Left renal pelvis (tissue), 4 donors: ENCODE data around the gene BMP4. TPM values are rescaled to one million over a fixed set of nuclear protein-coding genes. Genes with fewer than 3 reads are reported as not detected.
"Not testable (repeated sequence)": the region's sequence is repeated elsewhere in the genome, so short reads cannot be mapped to it uniquely, and the experiment has no call there.

ENCODE experiments used
- DNase-seq, 4 donors: peaks; one replicate each; pipeline ENCODE4 v3.0.0-alpha.2; 2013; ENCODE audit warnings: low read depth in 4 of 4, low spot score in 3 of 4
- polyA plus RNA-seq, 4 donors: library from polyadenylated mRNA; unstranded; fragments of 120-200 nt; gene quantifications; one replicate each; pipeline ENCODE4 v1.2.1, GENCODE V29; 2013; ENCODE audit not compliant: insufficient read length in 4 of 4

The BMP4 gene
- polyA plus RNA-seq: 10 to 100 TPM; 13.6 to 48.8 (median 41.7) TPM

- peak in 2 of 4 donors; percentile 65 to 77 for DNase-seq
These were observed at the start of gene BMP4 for GRCh38 chr14:53956427-53957201. TSS of gene BMP4 (minus strand) at chr14:53956825. CDS start at chr14:53952222, 4,603 bp downstream.

- DNase-seq: no peak
These were observed 46.4 kb upstream of the BMP4 start for GRCh38 chr14:54003064-54003463.

GRCh38 chr14:54002653-54003052, 46.0 kb upstream of the BMP4 start:
- DNase-seq: no peak

- no peak for DNase-seq
These were observed 44.7 kb upstream of the BMP4 start for GRCh38 chr14:54001189-54001878.

GRCh38 chr14:54000341-54000811, 43.8 kb upstream of the BMP4 start:
- no peak for DNase-seq

DNA sequence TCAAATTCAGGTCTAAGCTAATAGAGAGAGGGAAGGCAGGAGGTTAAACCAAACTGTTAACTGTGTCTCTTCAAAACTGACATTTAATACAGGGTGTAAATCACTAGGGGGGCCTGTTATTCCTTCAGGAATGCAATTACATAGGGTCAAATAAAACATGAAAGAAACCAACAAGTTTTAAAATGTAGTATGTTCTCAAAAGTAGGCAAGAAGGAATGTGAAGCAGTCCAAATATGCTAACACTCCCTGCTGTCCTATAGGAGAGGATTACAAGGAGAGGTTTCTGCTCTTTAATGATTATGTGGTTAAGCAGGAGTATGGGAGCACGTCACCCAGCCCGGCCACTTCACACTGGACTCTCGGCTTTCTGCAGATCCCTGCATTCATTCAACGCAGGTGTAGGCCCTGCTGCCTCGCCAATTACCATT, 42.5 kb upstream of the BMP4 start:
- peak in 2 of 4 donors; percentile 10 to 22 for DNase-seq

DNA sequence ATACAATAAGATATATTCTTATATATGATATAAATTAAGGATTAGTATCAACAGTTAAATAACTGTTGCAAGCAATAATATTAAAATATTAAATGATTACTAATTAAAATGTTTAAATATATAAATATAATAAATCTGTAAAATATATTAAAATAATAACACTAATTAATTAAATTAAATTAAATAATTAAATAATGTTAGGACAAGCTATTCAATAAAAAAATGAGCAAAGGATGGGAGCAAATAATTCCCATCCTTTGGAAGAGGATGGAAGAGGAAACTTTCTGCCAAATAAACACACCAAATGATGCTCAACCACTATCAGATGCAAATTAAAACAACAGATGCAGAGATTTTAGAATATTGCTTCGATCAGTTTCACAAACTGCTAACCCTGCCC, 39.4 kb upstream of the BMP4 start:
- DNase-seq: no peak

DNA sequence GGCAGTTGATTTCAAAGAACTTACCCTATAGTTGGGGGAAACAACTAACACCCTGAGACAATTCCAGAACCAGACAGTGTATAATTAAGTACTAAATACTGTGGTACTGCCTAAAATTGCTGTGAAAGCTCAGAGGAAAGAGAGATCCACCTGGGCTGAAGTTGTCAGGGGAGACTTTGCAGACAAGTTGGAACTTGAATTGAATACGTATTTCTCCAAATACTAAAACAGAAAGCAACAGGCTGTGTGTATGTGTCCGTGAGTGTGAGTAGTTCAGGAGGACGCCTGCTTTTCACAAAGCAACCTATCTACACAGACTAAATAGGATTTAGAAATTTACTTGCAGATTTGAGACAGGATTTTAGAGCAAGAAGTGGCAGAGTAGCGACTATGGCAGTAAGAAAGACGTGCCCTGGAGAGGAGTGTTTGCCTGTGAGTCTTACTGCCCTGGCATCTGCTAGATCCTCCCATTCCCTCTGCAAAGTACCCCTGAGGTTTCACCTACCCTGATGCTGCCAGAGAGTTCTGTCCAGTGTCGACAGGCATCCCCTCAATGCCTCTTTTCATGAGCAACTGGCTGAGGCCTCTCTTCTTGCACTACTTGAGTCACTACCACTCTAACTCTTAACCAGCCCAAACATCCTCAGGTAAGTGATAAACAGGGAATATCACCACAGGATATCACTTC, 37.4 kb upstream of the BMP4 start:
- DNase-seq: no peak

GRCh38 chr14:53990978-53991377, 34.4 kb upstream of the BMP4 start:
- DNase-seq: no peak

- not testable (repeated sequence) for DNase-seq
These were observed 30.1 kb upstream of the BMP4 start for GRCh38 chr14:53986718-53987117.

DNA sequence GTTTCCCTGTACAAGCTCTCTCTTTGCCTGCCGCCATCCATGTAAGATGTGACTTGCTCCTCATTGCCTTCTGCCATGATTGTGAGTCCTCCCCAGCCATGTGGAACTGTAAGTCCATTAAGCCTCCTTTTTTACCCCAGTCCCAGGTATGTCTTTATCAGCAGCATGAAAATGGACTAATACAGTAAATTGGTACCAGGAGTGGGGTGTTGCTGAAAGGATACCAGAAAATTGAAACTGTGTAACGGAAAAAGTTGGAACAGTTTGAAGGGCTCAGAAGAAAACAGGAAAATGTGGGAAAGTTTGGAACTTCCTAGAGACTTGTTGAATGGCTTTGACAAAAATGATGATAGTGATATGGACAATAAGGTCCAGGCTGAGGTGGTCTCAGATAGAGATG, 28.3 kb upstream of the BMP4 start:
- not testable (repeated sequence) for DNase-seq

DNA sequence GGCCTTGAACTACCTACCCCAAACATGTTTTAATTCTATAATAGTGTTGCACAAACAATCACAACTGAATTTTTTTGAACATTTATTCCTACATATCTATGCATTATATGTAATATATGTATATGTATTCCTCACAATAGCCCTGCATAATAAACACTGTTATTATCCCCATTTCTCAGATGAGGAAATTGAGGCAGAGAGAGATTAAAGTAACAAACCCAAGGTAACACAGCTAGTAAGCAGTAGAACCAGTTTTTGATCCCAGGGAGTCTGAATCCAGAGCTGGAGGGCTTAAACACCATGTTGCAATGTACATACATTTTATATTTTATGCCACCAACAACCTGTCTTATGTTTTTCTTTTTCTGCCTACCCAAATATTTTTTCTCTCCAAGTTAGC, 26.5 kb upstream of the BMP4 start:
- no peak for DNase-seq

GRCh38 chr14:53982546-53982945, 25.9 kb upstream of the BMP4 start:
- DNase-seq: no peak

DNA sequence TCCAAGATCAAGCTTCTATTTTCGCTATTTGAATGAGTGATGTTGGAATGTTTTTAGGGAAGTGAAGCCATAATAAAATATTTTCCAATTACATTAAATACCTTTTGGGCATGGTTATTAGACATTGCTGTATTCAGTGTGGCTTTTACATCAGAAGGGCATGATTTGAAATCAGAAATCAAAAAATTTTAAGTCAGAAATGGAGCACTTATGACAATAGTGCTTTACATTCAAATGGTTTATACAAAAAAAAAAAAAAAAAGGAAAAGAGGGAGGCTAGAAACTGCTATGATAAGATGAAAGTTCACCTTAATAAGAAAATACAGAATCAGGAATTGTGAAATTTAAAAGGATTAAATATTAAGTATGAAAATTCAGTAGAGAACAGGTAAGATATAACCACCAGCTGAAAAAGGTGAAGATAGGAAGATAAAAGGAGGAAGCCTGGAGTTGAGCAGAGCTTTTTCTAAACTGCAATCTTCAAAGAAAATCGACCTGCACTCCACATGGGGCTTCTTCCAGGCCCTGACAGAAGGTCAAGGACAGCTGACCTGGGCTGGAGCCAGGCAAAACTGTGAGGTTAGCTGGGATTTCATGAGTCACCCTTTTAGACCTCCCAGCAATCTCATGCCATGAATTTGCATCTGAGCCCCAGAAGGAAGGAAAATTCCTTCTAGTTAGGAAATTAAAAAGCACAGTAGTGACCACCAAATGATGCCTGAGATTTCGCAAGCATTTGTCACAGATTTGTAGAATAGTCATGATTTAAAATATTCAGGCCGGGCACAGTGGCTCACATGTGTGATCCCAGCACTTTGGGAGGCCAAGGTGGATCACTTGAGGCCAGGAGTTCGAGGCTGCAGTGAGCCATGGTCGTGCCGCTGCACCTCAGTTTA, 23.4 kb upstream of the BMP4 start:
- no peak for DNase-seq

- DNase-seq: no peak
These were observed 22.6 kb upstream of the BMP4 start for GRCh38 chr14:53979113-53979681.

DNA sequence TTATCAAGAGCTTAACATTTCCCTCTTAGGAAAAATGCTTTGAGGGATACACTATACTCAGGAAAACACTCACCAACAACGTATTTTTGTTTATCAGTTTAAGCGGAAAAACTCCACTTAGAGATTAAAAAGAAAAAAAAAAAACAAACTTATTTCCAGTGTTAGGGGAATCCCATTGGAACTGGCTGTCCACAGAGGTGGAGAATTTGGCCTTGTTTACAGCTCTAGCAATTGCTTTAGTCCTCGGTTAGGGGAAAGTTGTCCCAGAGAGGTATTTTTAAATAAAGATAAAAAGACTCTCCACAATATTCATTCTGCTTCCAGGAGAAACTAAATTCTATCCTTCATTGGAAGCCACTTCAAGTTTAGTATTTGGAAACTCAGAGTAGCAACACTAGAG, 21.6 kb upstream of the BMP4 start:
- DNase-seq: no peak

DNA sequence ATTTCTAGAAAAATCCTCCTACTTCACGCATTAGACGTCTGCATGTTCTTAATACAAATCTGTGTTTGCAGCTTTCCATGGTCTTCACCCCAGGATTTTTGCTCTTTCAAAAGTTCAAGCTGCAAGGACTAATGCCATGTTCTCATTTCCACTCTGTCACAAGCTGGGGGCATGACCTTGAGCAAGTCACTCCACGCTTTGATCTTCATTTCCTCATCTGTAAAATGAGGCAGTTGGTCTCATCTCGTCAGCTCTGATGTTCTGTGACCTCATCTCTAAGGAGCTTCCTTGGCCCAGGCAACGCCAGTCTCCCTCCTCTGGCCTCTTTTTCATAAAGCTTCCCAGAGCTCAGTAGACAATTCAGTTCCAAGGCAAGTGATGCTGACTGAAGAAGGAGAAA, 18.8 kb upstream of the BMP4 start:
- no peak for DNase-seq

- DNase-seq: no peak
These were observed 14.9 kb upstream of the BMP4 start for GRCh38 chr14:53971521-53971920.

DNA sequence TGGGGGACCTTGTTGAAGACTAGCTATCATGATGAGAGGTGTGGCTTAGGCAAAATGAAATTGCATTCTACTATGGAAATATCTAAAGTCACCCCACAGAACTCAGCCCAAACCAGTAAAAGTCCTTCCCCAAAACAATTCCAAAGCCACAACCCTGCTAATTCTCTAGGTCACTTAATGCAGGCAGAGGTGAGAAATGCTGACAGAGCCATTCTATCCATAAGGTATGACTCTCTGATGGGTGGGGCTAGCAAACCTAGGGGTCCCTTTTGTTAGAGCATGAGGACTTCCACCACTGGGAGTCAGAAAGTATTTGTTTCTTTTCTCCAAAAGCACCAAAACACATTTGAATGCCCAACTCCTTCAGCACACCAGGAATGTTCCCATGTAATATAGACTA, 12.7 kb upstream of the BMP4 start:
- DNase-seq: no peak

- no peak for DNase-seq
These were observed 12.1 kb upstream of the BMP4 start for GRCh38 chr14:53968726-53969125.
